ENCODE measurements around the gene NRAS. TPM values are rescaled to one million over a fixed set of nuclear protein-coding genes. Genes with fewer than 3 reads are reported as not detected.

NRAS gene
- total RNA-seq, 3 donors from 2014 or later (not counting 1 experiment from before 2014, with no cell fraction given): 41.1 to 45.7 (median 43.8) TPM

DNA sequence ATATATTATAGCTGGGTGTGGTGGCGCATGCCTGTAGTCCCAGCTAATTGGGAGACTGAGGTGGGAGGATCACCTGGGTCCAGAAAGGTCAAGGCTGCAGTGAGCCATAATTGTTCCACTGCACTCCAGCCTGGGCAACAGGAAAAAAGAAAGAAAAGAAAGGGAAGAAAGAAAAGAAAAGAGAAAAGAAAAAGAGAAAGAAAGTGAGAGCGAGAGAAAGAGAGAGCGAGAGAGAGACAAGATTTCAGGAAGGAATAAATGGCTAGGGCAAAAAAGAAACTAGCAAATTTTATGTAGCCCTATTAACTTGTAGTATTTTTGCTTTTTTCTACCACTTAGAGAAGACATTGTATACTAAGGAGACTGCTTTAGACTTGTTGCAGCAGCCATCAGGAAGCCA, 6.2 kb downstream of the NRAS start:
- intact Hi-C loops (cut with micrococcal nuclease): no loop called here
- H3K4me1 ChIP-seq (ENCODE audit: control insufficient read depth, insufficient read depth, low read length): peaks cover 3% of the 10 kb centered on the region
- Mint-ChIP-seq H3K4me1 (peaks cover 8 to 10% of the 10 kb centered on the region in 2 donors), H3K27ac (no peak overlapping the region), H3K4me3 (no peak overlapping the region), H3K36me3 (peaks cover 10% of the 10 kb centered on the region), H3K27me3 (ENCODE audit: low read depth in 2 of 2) (no peaks in the 10 kb centered on the region), H3K9me3 (no peaks in the 10 kb centered on the region)
- no peaks in the 10 kb centered on the region for H3K27me3 ChIP-seq (ENCODE audit: control insufficient read depth, insufficient read depth, low read length)
- H3K27ac ChIP-seq (ENCODE audit: low read length): no peak overlapping the region
- no peak overlapping the region for H3K4me3 ChIP-seq (ENCODE audit: low read length)
- TF ChIP-seq, protein P1, sequence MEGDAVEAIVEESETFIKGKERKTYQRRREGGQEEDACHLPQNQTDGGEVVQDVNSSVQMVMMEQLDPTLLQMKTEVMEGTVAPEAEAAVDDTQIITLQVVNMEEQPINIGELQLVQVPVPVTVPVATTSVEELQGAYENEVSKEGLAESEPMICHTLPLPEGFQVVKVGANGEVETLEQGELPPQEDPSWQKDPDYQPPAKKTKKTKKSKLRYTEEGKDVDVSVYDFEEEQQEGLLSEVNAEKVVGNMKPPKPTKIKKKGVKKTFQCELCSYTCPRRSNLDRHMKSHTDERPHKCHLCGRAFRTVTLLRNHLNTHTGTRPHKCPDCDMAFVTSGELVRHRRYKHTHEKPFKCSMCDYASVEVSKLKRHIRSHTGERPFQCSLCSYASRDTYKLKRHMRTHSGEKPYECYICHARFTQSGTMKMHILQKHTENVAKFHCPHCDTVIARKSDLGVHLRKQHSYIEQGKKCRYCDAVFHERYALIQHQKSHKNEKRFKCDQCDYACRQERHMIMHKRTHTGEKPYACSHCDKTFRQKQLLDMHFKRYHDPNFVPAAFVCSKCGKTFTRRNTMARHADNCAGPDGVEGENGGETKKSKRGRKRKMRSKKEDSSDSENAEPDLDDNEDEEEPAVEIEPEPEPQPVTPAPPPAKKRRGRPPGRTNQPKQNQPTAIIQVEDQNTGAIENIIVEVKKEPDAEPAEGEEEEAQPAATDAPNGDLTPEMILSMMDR (IDR thresholded peaks at IDR 0.05): no peak
- H3K9me3 ChIP-seq (ENCODE audit: control insufficient read depth, insufficient read depth, low read length): no peaks in the 10 kb centered on the region
- peaks cover 66% of the 10 kb centered on the region for H3K36me3 ChIP-seq (ENCODE audit: control insufficient read depth, insufficient read depth, low read length)
- DNase-seq (no peak), ATAC-seq (no peak)
- WGBS (ENCODE audit: insufficient coverage): 98% methylated on average over 3 of the region's 3 CpGs

DNA sequence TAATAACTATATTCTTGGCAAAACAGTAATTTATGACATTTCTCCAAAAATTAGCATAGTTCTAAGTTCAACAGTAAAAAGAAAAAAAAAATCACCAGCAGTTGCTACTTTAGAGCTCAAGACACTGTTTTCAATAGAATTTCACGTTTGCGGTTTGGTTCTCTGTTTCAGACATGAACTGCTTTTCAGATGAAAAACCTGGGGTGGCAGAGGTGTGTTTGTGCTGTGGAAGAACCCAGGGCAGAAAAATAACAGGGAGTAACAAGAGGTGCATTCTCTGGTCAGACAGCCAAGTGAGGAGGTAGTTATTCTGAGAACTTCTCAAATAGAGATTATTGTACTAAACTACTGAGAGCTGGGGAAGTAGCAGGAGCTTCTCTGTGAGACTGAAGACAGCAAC, 9.0 kb downstream of the NRAS start:
- Mint-ChIP-seq H3K36me3 (peaks cover 10% of the 10 kb centered on the region), H3K4me3 (no peak overlapping the region), H3K27me3 (ENCODE audit: low read depth in 2 of 2) (no peaks in the 10 kb centered on the region), H3K9me3 (no peaks in the 10 kb centered on the region), H3K4me1 (no peaks in the 10 kb centered on the region), H3K27ac (peak overlapping the region in 1 of 2 donors; percentile 9)
- ATAC-seq: no peak
- H3K36me3 ChIP-seq (ENCODE audit: control insufficient read depth, insufficient read depth, low read length): peaks cover 51% of the 10 kb centered on the region
- intact Hi-C loops (cut with micrococcal nuclease): no loop called here
- TF ChIP-seq, protein P1 (IDR thresholded peaks at IDR 0.05): no peak
- H3K4me1 ChIP-seq (ENCODE audit: control insufficient read depth, insufficient read depth, low read length): no peaks in the 10 kb centered on the region
- no peak overlapping the region for H3K4me3 ChIP-seq (ENCODE audit: low read length)
- no peaks in the 10 kb centered on the region for H3K9me3 ChIP-seq (ENCODE audit: control insufficient read depth, insufficient read depth, low read length)
- H3K27ac ChIP-seq (ENCODE audit: low read length): no peak overlapping the region
- H3K27me3 ChIP-seq (ENCODE audit: control insufficient read depth, insufficient read depth, low read length): no peaks in the 10 kb centered on the region
- no peak for DNase-seq
- WGBS (ENCODE audit: insufficient coverage): 92% methylated on average over 2 of the region's 2 CpGs

DNA sequence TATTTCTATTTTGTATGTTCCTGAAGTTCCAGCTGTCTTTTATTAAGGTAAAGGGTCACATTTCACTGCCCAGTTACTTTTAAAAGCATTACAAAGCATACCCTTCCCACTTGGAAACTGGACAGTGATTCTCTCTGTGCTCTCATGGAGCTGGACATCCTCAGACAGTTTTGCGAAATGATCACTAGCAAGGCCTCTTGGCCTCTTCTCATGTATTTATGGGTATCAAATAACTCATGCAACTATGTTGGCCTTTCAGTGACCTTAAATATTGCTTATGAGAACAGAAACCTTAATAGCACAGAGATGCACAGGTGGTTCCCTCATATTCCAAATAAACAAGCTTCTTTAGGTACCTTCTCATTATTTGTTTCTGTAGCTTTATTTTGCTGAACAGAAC, 13.3 kb downstream of the NRAS start:
- Mint-ChIP-seq H3K4me1 (no peaks in the 10 kb centered on the region), H3K27ac (no peak overlapping the region), H3K27me3 (ENCODE audit: low read depth in 2 of 2) (no peaks in the 10 kb centered on the region), H3K36me3 (peaks cover 10% of the 10 kb centered on the region), H3K4me3 (no peak overlapping the region), H3K9me3 (no peaks in the 10 kb centered on the region)
- no peaks in the 10 kb centered on the region for H3K4me1 ChIP-seq (ENCODE audit: control insufficient read depth, insufficient read depth, low read length)
- no peaks in the 10 kb centered on the region for H3K27me3 ChIP-seq (ENCODE audit: control insufficient read depth, insufficient read depth, low read length)
- peaks cover 22% of the 10 kb centered on the region for H3K36me3 ChIP-seq (ENCODE audit: control insufficient read depth, insufficient read depth, low read length)
- TF ChIP-seq, protein P1 (IDR thresholded peaks at IDR 0.05): no peak
- intact Hi-C loops (cut with micrococcal nuclease): no loop called here
- H3K4me3 ChIP-seq (ENCODE audit: low read length): no peak overlapping the region
- no peaks in the 10 kb centered on the region for H3K9me3 ChIP-seq (ENCODE audit: control insufficient read depth, insufficient read depth, low read length)
- no peak overlapping the region for H3K27ac ChIP-seq (ENCODE audit: low read length)
- no peak for DNase-seq
- no peak for ATAC-seq
- 100% methylated on average over 1 of the region's 1 CpG for WGBS (ENCODE audit: insufficient coverage)

DNA sequence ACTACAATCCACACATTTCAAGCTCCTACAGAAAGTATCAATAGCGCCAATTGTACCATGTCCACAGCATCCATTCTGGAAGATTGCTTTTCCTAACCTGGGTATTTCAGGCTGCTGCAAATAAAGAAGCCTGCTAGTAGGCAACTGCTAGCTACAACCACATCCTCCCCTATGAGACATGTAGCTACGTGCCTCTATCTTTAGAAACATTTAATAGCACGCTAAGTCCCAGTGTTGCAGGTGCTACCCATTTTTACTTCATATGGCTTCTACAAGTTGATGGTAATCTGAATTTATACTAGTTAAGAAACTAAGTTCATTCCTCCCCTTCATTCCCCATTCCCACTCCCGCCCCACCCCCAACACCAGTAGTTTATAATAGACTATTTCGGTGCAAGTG, 13.8 kb downstream of the NRAS start:
- Mint-ChIP-seq H3K36me3 (peaks cover 7% of the 10 kb centered on the region), H3K9me3 (no peaks in the 10 kb centered on the region), H3K4me1 (no peaks in the 10 kb centered on the region), H3K4me3 (no peak overlapping the region), H3K27ac (no peak overlapping the region), H3K27me3 (ENCODE audit: low read depth in 2 of 2) (no peaks in the 10 kb centered on the region)
- no peaks in the 10 kb centered on the region for H3K27me3 ChIP-seq (ENCODE audit: control insufficient read depth, insufficient read depth, low read length)
- H3K27ac ChIP-seq (ENCODE audit: low read length): no peak overlapping the region
- H3K4me1 ChIP-seq (ENCODE audit: control insufficient read depth, insufficient read depth, low read length): no peaks in the 10 kb centered on the region
- TF ChIP-seq, protein P1 (IDR thresholded peaks at IDR 0.05): no peak
- intact Hi-C loops (cut with micrococcal nuclease): no loop called here
- 72% methylated on average over 3 of the region's 5 CpGs for WGBS (ENCODE audit: insufficient coverage)
- peaks cover 17% of the 10 kb centered on the region for H3K36me3 ChIP-seq (ENCODE audit: control insufficient read depth, insufficient read depth, low read length)
- no peak for ATAC-seq
- DNase-seq: no peak
- no peaks in the 10 kb centered on the region for H3K9me3 ChIP-seq (ENCODE audit: control insufficient read depth, insufficient read depth, low read length)
- no peak overlapping the region for H3K4me3 ChIP-seq (ENCODE audit: low read length)
